Left colon (tissue), 2 donors: ENCODE results near the gene ARRDC1. TPM values are rescaled to one million over a fixed set of nuclear protein-coding genes. Genes with fewer than 3 reads are reported as not detected.
A peak's percentile ranks its signal among the peaks of the same experiment; 100 is the strongest.
"Not testable (repeated sequence)": the region's sequence is repeated elsewhere in the genome, so short reads cannot be mapped to it uniquely, and the experiment has no call there.

Experiments used
- ATAC-seq: fragments of 200-7000 bp; cut with Tn5 transposase; one replicate; pipeline ENCODE4 v1.9.1; 2020; ENCODE audit warnings: mild to moderate bottlenecking, moderate library complexity
- DNase-seq, 2 donors: peaks; one replicate each; pipeline ENCODE4 v3.0.0-alpha.2; 2020
- intact Hi-C, 2 donors: fragments of 100-400 bp; cut with DNase I in 1 of 2; cut with micrococcal nuclease in 1 of 2; formaldehyde crosslinking; loops; one replicate each; pipeline versions ENCODE4 v1.11.2 to v1.14.0; 2022; cut with DNase I, micrococcal nuclease
- long read RNA-seq: library from polyadenylated mRNA; unstranded; transcript quantifications from one replicate; pipeline ENCODE4 v2.0.0, GENCODE V29; 2021
- total RNA-seq, 2 donors: library from RNA; stranded (reverse); fragmentation: NEBNext Ultra II Directional; extraction: Animal tissue kit (Norgen Biotek cat#: 25700); gene quantifications; one replicate each; pipeline ENCODE4 v1.2.1, GENCODE V29; 2021
- donor health status: DM: no; HTN: no; CAD: no.
- donor health status: DM: yes; HTN: yes; CAD: no.

ARRDC1 gene
- total RNA-seq, result 100 to 1,000 TPM in 1 of 2 donors, 10 to 100 TPM in 1; 89.5 to 120 TPM
- long read RNA-seq, transcript ARRDC1-201 (8 exons, 1,586 nt), result major isoform, 88 of 188 reads
- long read RNA-seq, partial matches to known transcripts, result 55 of 188 reads
- long read RNA-seq, other reads (novel, unspliced or antisense), result 44 of 188 reads

GRCh38 chr9:137605121-137606004 is at the start of gene ARRDC1:
ARRDC1 (plus strand) TSS chr9:137605686; CDS start chr9:137605718, 32 bp downstream.
- DNase-seq (peak; percentile 93 to 94), ATAC-seq (peak; percentile 73)
- intact Hi-C loops, result no loop called here

- peak; percentile 57 for ATAC-seq
- peak; percentile 70 to 76 for DNase-seq
- intact Hi-C loops, result no loop called here
Observed at GRCh38 chr9:137556069-137556838, 49.2 kb upstream of the ARRDC1 start.

- ATAC-seq, result no peak
- intact Hi-C loops, result no loop called here
- no peak for DNase-seq
Observed at GRCh38 chr9:137558127-137558526, 47.4 kb upstream of the ARRDC1 start.

GRCh38 chr9:137564134-137564533 is 41.4 kb upstream of the ARRDC1 start:
- ATAC-seq (no peak), DNase-seq (no peak)
- intact Hi-C loops, result no loop called here

GRCh38 chr9:137564817-137565411 is 40.6 kb upstream of the ARRDC1 start:
- no peak for ATAC-seq
- no peak for DNase-seq
- intact Hi-C loops, result no loop called here

GRCh38 chr9:137568445-137568844 is 37.0 kb upstream of the ARRDC1 start:
- ATAC-seq, intact Hi-C loops, DNase-seq: not testable (repeated sequence)

- no peak for DNase-seq
- intact Hi-C loops, result no loop called here
- ATAC-seq, result no peak
Observed at GRCh38 chr9:137569609-137570203, 35.8 kb upstream of the ARRDC1 start.

- DNase-seq (no peak), ATAC-seq (no peak)
- intact Hi-C loops, result no loop called here
Observed at GRCh38 chr9:137570566-137570965, 34.9 kb upstream of the ARRDC1 start.

GRCh38 chr9:137574192-137574591 is 31.3 kb upstream of the ARRDC1 start:
- intact Hi-C loops, result no loop called here

GRCh38 chr9:137575364-137575715 is 30.1 kb upstream of the ARRDC1 start:
- ATAC-seq (no peak), DNase-seq (no peak)
- intact Hi-C loops, result no loop called here

More at GRCh38 chr9:137574192-137574591, 31.3 kb upstream of the ARRDC1 start:
- DNase-seq, result no peak
- no peak for ATAC-seq

GRCh38 chr9:137575716-137576411 is 29.6 kb upstream of the ARRDC1 start:
- intact Hi-C loops, result no loop called here
- DNase-seq, result no peak
- no peak for ATAC-seq

- intact Hi-C loops, result no loop called here
- DNase-seq (peak; percentile 93 to 98), ATAC-seq (peak; percentile 97)
Observed at GRCh38 chr9:137578518-137579258, 26.8 kb upstream of the ARRDC1 start, which contains the start of gene DPH7. DPH7 (minus strand) TSS chr9:137578925; CDS start chr9:137578777, 148 bp downstream.

- DNase-seq (no peak), ATAC-seq (no peak)
- intact Hi-C loops, result no loop called here
Observed at GRCh38 chr9:137579259-137579604, 26.3 kb upstream of the ARRDC1 start.

- intact Hi-C loops, result no loop called here
- ATAC-seq (no peak), DNase-seq (no peak)
Observed at GRCh38 chr9:137580209-137580953, 25.1 kb upstream of the ARRDC1 start.

- intact Hi-C loops, result no loop called here
- no peak for DNase-seq
- no peak for ATAC-seq
Observed at GRCh38 chr9:137580954-137581322, 24.5 kb upstream of the ARRDC1 start.

- no peak for ATAC-seq
- intact Hi-C loops, result no loop called here
- no peak for DNase-seq
Observed at GRCh38 chr9:137581361-137582285, 23.9 kb upstream of the ARRDC1 start.
